ENCODE measurements around the gene DMWD.

GRCh38 chr19:45742969-45743368, 49.7 kb downstream of the DMWD start:
- no peak for TF ChIP-seq POLR2A (IDR thresholded peaks at IDR 0.05)
- no peak for TF ChIP-seq POLR2AphosphoS5 (IDR thresholded peaks at IDR 0.05; ENCODE audit: insufficient read depth in 1 of 2, low read depth in 1 of 2)

All from vagina (tissue), 2 donors.